ENCODE data around the gene SPPL2C. TPM values are rescaled to one million over a fixed set of nuclear protein-coding genes. Genes with fewer than 3 reads are reported as not detected.

The SPPL2C gene
- total RNA-seq, 1 experiment from 2014 or later: not detected

- Mint-ChIP-seq H3K27me3 (ENCODE audit: insufficient read depth, unreplicated experiment) (no peaks in the 10 kb centered on the region), H3K4me1 (ENCODE audit: low read depth, unreplicated experiment) (peaks cover 18% of the 10 kb centered on the region), H3K36me3 (ENCODE audit: insufficient read depth, unreplicated experiment) (no peaks in the 10 kb centered on the region), H3K27ac (ENCODE audit: unreplicated experiment) (no peak overlapping the region), H3K9me3 (ENCODE audit: unreplicated experiment) (no peaks in the 10 kb centered on the region), H3K4me3 (ENCODE audit: unreplicated experiment) (no peak overlapping the region)
- POLR2A ChIA-PET: no interaction called here
- CTCF ChIA-PET: no interaction called here
- no peaks in the 10 kb centered on the region for H3K36me3 ChIP-seq (ENCODE audit: control insufficient read depth, insufficient read depth, low read length)
- no peaks in the 10 kb centered on the region for H3K27me3 ChIP-seq (replicated peaks; ENCODE audit: control insufficient read depth, insufficient read depth, low read length)
- no peak for TF ChIP-seq CTCF (IDR thresholded peaks at IDR 0.05; ENCODE audit: insufficient read depth in 1 of 2, low read depth in 1 of 2, low read length in 1 of 2, severe bottlenecking in 1 of 2, unreplicated experiment in 1 of 2)
- no peak for DNase-seq
- intact Hi-C loops (cut with micrococcal nuclease; ENCODE audit: unreplicated experiment): no loop called here
- H3K4me3 ChIP-seq (ENCODE audit: low read depth, low read length): no peak overlapping the region
- BruUV-seq (replicated peaks): no TSS peak
- peaks cover 25% of the 10 kb centered on the region for H3K4me1 ChIP-seq
- no peaks in the 10 kb centered on the region for H3K9me3 ChIP-seq
Measured at GRCh38 chr17:45868276-45868675, 23.6 kb downstream of the SPPL2C start.

- TF ChIP-seq CTCF (IDR thresholded peaks at IDR 0.05; ENCODE audit: insufficient read depth in 1 of 2, low read depth in 1 of 2, low read length in 1 of 2, severe bottlenecking in 1 of 2, unreplicated experiment in 1 of 2): no peak
- BruUV-seq (replicated peaks): no TSS peak
- Mint-ChIP-seq H3K4me3 (ENCODE audit: unreplicated experiment) (no peak overlapping the region), H3K36me3 (ENCODE audit: insufficient read depth, unreplicated experiment) (no peaks in the 10 kb centered on the region), H3K27ac (ENCODE audit: unreplicated experiment) (no peak overlapping the region), H3K4me1 (ENCODE audit: low read depth, unreplicated experiment) (peaks cover 14% of the 10 kb centered on the region), H3K27me3 (ENCODE audit: insufficient read depth, unreplicated experiment) (no peaks in the 10 kb centered on the region), H3K9me3 (ENCODE audit: unreplicated experiment) (no peaks in the 10 kb centered on the region)
- H3K4me3 ChIP-seq (ENCODE audit: low read depth, low read length): no peak overlapping the region
- H3K9me3 ChIP-seq: no peaks in the 10 kb centered on the region
- H3K4me1 ChIP-seq: peaks cover 16% of the 10 kb centered on the region
- no peaks in the 10 kb centered on the region for H3K36me3 ChIP-seq (ENCODE audit: control insufficient read depth, insufficient read depth, low read length)
- intact Hi-C loops (cut with micrococcal nuclease; ENCODE audit: unreplicated experiment): no loop called here
- POLR2A ChIA-PET: no interaction called here
- DNase-seq: no peak
- CTCF ChIA-PET: no interaction called here
- no peaks in the 10 kb centered on the region for H3K27me3 ChIP-seq (replicated peaks; ENCODE audit: control insufficient read depth, insufficient read depth, low read length)
Measured at GRCh38 chr17:45869676-45870341, 25.1 kb downstream of the SPPL2C start.

GRCh38 chr17:45870342-45870974 lies 25.8 kb downstream of the SPPL2C start:
- intact Hi-C loops (cut with micrococcal nuclease; ENCODE audit: unreplicated experiment): no loop called here
- Mint-ChIP-seq H3K4me3 (ENCODE audit: unreplicated experiment) (no peak overlapping the region), H3K27ac (ENCODE audit: unreplicated experiment) (no peak overlapping the region), H3K9me3 (ENCODE audit: unreplicated experiment) (no peaks in the 10 kb centered on the region), H3K27me3 (ENCODE audit: insufficient read depth, unreplicated experiment) (no peaks in the 10 kb centered on the region), H3K4me1 (ENCODE audit: low read depth, unreplicated experiment) (peaks cover 7% of the 10 kb centered on the region), H3K36me3 (ENCODE audit: insufficient read depth, unreplicated experiment) (no peaks in the 10 kb centered on the region)
- no peak for DNase-seq
- Histone ChIP-seq H3K9me3 (no peaks in the 10 kb centered on the region), H3K27me3 (replicated peaks; ENCODE audit: control insufficient read depth, insufficient read depth, low read length) (no peaks in the 10 kb centered on the region), H3K4me3 (ENCODE audit: low read depth, low read length) (no peak overlapping the region), H3K36me3 (ENCODE audit: control insufficient read depth, insufficient read depth, low read length) (no peaks in the 10 kb centered on the region), H3K4me1 (peaks cover 10% of the 10 kb centered on the region)
- BruUV-seq (replicated peaks): no TSS peak
- TF ChIP-seq CTCF (IDR thresholded peaks at IDR 0.05; ENCODE audit: insufficient read depth in 1 of 2, low read depth in 1 of 2, low read length in 1 of 2, severe bottlenecking in 1 of 2, unreplicated experiment in 1 of 2): no peak
- ChIA-PET CTCF (no interaction called here), POLR2A (interaction anchor here (0.6 kb wide), 2 partner anchors 228 to 553 kb away, joined by 3 read pairs; no protein-coding TSS in a partner anchor)

Measured in Caco-2 (cell line).